Measurements from ENCODE around the gene FAM186B.

FAM186B gene

DNA sequence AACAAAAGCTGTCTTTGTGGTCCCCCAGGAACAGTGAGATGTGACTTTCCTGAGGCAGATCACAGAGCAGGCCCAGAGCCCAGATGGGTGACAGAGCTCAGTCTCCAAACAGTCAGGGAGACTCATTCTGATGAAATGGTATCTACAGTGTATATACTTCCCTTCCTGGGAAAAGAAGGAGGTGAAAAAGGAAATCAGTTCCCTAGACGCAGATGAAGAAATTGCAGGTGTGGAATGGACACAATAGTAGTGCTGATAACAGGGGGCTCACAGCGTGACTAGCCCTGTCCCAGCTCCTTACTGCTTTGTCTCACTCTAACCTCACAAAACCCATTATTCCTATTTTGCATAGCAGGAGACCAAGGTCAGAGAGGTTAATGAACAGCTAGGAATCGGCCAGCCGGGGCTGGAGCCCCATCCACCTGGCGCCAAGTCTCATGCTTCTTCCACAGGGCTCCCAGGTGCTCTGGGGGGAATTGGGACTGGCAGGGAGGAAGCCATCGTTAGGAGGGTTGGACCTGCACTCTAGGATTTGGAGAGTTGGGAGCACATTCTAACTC is 54.7 kb downstream of the FAM186B start:
- no peak for DNase-seq

GRCh38 chr12:49549735-49550692 is 55.4 kb downstream of the FAM186B start:
- no peak for DNase-seq

DNA sequence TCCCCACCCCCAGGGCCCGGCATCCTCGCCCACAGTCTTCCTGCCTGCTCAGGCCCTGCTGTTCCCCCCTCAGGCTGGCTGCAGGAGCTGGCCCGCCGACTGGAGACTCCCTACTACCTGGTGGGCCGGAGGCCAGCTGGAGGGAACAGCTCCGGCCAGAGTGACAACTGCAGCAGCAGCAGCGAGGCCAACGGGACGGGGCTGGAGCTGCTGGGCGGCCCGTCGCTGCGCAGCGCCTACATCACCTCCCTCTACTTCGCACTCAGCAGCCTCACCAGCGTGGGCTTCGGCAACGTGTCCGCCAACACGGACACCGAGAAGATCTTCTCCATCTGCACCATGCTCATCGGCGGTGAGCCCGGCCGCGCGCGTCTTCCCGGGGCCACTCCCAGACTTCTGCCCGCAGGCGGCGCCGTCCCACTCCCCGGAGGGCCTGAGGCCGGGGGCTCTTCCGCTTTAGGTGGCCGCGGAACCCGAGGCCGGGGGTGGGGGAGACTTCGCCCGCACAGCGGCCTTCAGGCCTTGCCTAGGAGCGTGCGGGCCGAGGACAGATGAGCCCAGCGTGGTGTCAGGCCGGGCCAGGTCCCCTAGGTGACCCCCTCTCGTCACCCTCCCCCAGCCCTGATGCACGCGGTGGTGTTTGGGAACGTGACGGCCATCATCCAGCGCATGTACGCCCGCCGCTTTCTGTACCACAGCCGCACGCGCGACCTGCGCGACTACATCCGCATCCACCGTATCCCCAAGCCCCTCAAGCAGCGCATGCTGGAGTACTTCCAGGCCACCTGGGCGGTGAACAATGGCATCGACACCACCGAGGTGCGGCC is 56.4 kb downstream of the FAM186B start:
- DNase-seq, result no peak

DNA sequence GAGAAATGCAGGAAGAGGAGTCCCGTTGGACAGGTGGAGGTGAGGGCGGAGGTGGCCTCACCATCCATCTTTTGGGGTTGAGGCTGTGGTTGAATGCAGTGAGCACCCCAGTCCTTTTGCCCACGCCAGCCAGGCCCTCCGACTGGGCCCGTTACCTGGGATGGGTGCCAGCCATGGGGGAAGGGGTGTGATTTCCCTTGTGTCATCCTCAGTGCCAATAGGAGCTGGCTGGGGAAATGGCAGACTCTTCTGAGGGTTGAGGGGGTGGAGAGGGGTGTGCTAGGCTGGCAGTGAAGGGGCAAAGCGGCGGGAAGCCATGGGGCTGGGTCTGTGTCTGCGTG is 57.0 kb downstream of the FAM186B start:
- DNase-seq, result no peak

DNA sequence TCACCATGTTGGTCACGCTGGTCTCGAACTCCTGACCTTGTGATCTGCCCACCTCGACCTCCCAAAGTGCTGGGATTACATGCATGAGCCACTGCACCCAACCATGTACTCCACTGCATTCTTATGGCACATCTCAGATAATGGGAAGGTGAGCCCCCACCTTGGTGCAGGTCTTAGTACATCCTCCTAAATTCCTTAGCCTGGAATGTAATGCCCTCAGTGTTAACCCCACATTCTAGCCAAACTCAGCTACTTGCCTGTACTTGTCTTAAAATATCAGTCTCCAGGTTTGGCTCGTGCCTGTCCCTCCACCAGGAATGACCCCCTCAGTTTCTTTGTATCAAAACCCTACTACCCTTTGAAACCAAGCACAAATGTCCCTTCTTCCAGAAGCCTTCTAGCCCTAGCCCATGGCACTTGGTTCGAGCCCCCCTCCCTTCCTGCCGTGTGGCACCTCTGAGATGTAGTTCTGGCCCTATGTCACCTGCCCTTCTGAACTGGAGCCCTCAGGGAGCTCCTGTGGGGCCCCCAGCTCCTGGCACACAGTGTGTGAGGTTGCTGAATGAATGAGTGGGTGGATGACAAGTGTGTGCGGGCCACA is 58.2 kb downstream of the FAM186B start:
- no peak for DNase-seq

DNA sequence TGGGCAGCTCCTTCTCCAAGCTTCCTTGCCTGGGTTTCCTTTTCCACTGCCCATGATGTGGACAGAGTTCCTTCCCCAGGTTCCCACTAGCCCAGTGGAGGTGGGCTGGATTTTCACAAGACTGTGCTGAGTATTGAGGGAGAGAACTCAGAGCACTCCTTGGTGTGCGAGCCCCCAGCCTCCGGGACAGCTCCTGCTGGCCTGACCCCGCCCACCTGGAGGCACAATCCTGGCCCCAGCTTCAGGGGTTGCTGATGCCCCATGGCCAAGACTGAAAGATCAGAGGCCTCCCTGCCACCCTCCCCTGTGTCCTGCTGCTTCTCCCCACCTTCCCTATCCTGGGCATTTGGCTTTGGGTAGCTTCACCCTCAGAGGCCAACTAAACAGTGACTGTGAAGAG is 59.0 kb downstream of the FAM186B start:
- no peak for DNase-seq

DNA sequence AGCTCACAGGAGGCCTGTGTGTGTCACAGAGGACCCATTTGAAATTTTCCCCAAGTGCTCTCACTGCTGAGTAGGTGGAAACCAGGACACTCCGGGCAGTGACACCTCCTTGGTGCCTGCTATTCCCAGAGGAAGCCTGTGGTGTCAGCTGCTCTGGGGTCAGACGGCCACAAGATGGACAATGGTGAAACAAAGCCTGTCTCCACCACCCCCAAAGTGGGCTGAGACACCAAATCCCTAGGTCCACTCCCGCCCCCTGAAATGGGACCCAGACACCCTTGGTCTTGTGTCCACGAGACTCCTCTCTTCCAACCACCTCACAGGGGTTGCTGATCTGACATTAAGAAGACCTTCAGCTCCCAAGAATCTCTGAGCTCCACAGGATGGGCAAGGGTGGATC is 59.6 kb downstream of the FAM186B start:
- no peak for DNase-seq

- DNase-seq, result no peak
Measured at GRCh38 chr12:49543914-49544815, 61.3 kb downstream of the FAM186B start.

DNA sequence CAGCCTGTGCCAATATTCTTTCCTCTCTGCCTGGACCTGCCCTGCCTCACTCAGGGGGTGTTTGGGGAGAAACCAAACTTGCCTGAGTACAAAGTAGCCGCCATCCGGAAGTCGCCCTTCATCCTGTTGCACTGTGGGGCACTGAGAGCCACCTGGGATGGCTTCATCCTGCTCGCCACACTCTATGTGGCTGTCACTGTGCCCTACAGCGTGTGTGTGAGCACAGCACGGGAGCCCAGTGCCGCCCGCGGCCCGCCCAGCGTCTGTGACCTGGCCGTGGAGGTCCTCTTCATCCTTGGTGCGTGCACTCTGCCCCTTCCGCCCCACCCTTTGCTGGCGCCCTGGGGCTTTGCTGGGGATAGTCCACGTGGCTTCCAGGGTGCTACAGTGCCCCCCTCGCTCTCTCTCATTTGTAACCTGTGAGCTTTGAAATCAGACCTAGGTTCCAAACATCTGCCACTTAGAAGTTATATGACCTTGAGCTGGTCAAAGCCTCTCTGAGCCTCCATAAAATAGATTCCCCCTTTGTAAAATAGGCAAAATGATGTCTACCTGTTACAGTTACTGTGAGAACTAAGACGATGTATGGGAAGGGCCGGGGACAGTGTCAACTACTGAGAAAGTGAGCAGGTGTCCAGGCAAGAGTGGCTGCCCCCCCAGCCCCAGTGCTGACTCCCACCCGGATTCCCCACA is 62.1 kb downstream of the FAM186B start:
- DNase-seq, result no peak

GRCh38 chr12:49542592-49543160 is 62.8 kb downstream of the FAM186B start:
- no peak for DNase-seq

- no peak for DNase-seq
Measured at GRCh38 chr12:49541911-49542505, 63.4 kb downstream of the FAM186B start.

DNA sequence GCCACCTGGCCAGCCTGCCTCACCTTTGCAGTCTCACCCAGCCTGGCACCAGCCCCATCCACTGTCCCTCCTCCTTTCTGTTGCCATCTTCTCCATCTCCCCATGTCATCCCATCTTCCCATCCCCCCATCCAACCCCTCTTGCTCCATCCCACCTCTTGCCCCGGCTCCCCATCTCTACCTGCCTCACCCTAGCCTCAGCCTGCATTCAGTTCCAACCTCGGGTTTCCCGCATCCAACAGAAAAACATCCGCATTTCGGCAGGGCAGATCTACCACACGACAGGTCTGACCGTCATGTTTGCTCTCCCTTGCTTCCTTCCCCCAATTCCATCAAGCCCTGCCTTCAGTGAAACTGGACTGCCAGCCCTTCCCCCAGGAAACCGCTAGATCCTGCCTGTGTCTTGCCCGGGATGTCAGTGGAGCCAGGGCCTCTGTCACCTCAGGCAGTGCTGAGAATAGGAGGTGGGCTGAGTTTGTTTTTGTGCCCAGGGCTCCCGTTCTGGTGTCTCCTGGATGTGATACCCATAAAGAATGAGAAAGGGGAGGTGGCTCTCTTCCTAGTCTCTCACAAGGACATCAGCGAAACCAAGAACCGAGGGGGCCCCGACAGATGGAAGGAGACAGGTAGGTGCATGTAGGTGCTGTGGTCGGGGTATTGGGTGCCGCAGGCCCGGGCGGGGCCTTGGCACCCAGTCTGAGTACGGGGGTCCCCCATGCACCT is 64.1 kb downstream of the FAM186B start:
- DNase-seq, result no peak

- no peak for DNase-seq
Measured at GRCh38 chr12:49540229-49541139, 65.0 kb downstream of the FAM186B start.

DNA sequence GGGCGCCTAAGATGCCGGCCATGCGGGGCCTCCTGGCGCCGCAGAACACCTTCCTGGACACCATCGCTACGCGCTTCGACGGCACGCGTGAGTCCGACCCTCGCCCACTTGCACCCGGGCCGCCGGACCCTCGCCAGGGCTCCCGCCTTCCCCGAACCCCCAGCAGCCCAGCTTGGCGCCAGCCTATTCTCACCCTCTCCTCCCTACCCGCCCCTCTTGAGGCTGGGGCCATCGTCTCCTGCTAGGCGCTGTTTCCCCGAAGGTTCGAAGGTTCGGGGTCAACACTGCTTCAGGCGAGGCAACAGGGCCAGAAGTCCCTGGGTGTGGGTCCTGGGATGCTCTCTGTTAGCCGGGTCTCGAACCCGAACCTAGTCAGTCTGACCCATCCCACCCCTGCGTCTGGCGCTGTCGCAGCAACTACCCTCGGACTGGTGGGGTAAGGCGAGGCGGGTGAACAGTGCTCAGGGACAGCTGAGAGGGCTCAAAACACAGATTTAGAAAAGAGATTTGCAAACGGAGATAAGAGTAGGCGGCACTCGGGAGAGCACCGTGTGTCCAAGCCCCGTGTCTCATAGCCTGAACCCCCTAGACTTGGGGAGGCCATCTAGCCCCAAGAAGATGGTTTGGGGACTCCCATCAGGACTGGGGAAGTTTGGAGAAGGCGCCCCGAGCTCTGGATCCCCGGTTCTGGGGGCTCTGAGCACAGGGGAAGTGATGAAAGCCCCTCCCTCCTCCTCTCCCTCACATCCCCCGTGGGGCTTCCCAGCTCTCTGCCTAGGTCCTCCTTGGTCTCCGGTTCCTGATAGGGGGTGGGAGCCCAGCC is 65.8 kb downstream of the FAM186B start:
- DNase-seq, result no peak

- DNase-seq, result peak; percentile 51
Measured at GRCh38 chr12:49538510-49539403, 66.7 kb downstream of the FAM186B start, which contains the start of gene KCNH3. Gene KCNH3, plus strand, starts transcription at chr12:49539030. Its CDS starts 387 bp downstream, at chr12:49539417.

DNA sequence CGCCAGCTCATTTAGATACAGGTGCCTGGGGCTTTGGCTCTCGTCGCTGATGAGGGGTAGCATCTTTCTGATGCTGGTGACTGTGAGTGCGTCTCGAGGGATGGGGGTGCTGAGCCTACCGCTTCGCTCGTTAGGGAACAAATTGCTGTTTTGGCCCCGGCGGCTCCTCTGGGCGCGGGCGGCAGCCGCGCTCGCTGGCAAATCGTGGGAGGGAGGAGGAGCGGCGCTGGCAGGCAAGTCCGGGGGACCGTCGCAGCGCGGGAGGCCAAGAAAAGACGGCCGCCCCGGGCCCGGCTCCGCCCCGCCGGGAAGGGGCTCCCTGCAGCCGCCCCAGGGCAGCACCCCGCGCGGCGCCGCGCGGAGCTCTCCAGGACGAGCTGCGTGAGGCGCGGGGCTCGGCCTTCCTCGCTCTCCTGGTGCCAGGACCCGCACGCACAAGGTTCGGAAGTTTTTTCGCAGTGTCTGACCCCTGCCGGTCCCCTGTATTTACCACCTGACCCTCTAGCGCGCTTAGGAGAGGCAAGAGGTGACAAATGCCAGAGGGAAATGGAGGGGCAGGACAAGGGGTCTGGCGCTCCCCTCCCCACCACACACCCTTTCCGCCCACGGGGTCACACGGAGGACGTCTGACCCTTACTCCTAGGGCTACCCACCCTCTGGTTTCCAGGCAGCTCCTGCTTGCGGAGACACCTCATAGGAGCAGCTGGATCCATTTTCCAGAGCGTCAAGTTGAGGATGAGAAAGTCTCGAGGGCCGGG is 67.5 kb downstream of the FAM186B start:
- DNase-seq, result no peak
